Neuronal stem cell (in vitro differentiated cells): ENCODE data around the gene MRPL33.

Experiments
- DNase-seq: peaks from one replicate; pipeline ENCODE4 v3.0.0-alpha.2; 2013; ENCODE audit warnings: low spot score
- H2AFZ ChIP-seq: one replicate; pipeline ENCODE4 v1.6.1; 2013; ENCODE audit warnings: mild to moderate bottlenecking, low read length, inconsistent platforms
- H2AK5ac ChIP-seq: 2 replicates; pipeline ENCODE4 v1.6.1; 2013; ENCODE audit warnings: low read depth, mild to moderate bottlenecking, inconsistent platforms, low read length, moderate library complexity, mixed read lengths
- H2BK120ac ChIP-seq: 2 replicates; pipeline ENCODE4 v1.6.1; 2013; ENCODE audit warnings: low read depth, mild to moderate bottlenecking, inconsistent platforms, low read length, moderate library complexity, mixed read lengths
- H2BK12ac ChIP-seq: one replicate; pipeline ENCODE4 v1.6.1; 2013; ENCODE audit warnings: low read length, inconsistent platforms
- H2BK15ac ChIP-seq: 2 replicates; pipeline ENCODE4 v1.6.1; 2013; ENCODE audit warnings: mild to moderate bottlenecking, low read length, inconsistent platforms, mixed read lengths
- H2BK5ac ChIP-seq: one replicate; pipeline ENCODE4 v1.6.1; 2013; ENCODE audit warnings: inconsistent platforms, mild to moderate bottlenecking, low read length, moderate library complexity
- H3K14ac ChIP-seq: one replicate; pipeline ENCODE4 v1.6.1; 2013; ENCODE audit warnings: low read length, inconsistent platforms
- H3K18ac ChIP-seq: 2 replicates; pipeline ENCODE4 v1.6.1; 2013; ENCODE audit warnings: low read length, inconsistent platforms
- H3K23ac ChIP-seq: 2 replicates; pipeline ENCODE4 v1.6.1; 2013; ENCODE audit warnings: low read depth, mild to moderate bottlenecking, mixed read lengths, low read length, inconsistent platforms; ENCODE audit not compliant: poor library complexity
- H3K27ac ChIP-seq: replicated peaks from 3 replicates; pipeline ENCODE4 v1.5.1; 2013; ENCODE audit warnings: low read length, inconsistent platforms
- H3K27me3 ChIP-seq, 3 experiments: 2 replicates each; pipeline ENCODE4 v1.6.1; 2013; ENCODE audit warnings: low read length in 3 of 3, mild to moderate bottlenecking in 2 of 3, inconsistent platforms in 1 of 3, low read depth in 1 of 3, mixed read lengths in 1 of 3, moderate library complexity in 1 of 3; ENCODE audit not compliant: control insufficient read depth in 3 of 3, insufficient read depth in 3 of 3
- H3K36me3 ChIP-seq, 2 donors: replicated peaks in 1 of 2; 2 replicates each; pipeline ENCODE4 v1.6.1; 2013; ENCODE audit warnings: low read length in 2 of 2; ENCODE audit not compliant: control insufficient read depth in 2 of 2, insufficient read depth in 2 of 2
- H3K4ac ChIP-seq: 2 replicates; pipeline ENCODE4 v1.6.1; 2013; ENCODE audit warnings: inconsistent platforms, mild to moderate bottlenecking, low read length, moderate library complexity
- H3K4me1 ChIP-seq, 2 donors: 1 replicate in 1 of 2; 2 replicates in 1 of 2; pipeline ENCODE4 v1.6.1; 2013; ENCODE audit warnings: low read length in 2 of 2, low read depth in 1 of 2; ENCODE audit not compliant: control insufficient read depth in 2 of 2, insufficient read depth in 1 of 2
- H3K4me2 ChIP-seq: one replicate; pipeline ENCODE4 v1.6.1; 2013; ENCODE audit warnings: mild to moderate bottlenecking, low read length, inconsistent platforms; ENCODE audit not compliant: insufficient read depth, poor library complexity, severe bottlenecking
- H3K4me3 ChIP-seq, 2 donors: 2 replicates each; pipeline ENCODE4 v1.5.1; 2013; ENCODE audit warnings: low read length in 2 of 2, mild to moderate bottlenecking in 2 of 2, inconsistent platforms in 1 of 2, moderate library complexity in 1 of 2
- H3K79me1 ChIP-seq: one replicate; pipeline ENCODE4 v1.6.1; 2013; ENCODE audit warnings: low read depth, mild to moderate bottlenecking, inconsistent platforms, low read length, moderate library complexity
- H3K9ac ChIP-seq: one replicate; pipeline ENCODE4 v1.6.1; 2013; ENCODE audit warnings: mild to moderate bottlenecking, low read depth, low read length, inconsistent platforms; ENCODE audit not compliant: poor library complexity
- H3K9me3 ChIP-seq, 2 donors: replicated peaks in 1 of 2; 2 replicates each; pipeline versions ENCODE3 to v1.6.1; 2013; ENCODE audit warnings: low read length in 2 of 2, mild to moderate bottlenecking in 2 of 2, inconsistent platforms in 1 of 2, low read depth in 1 of 2, mixed read lengths in 1 of 2, moderate library complexity in 1 of 2; ENCODE audit not compliant: control insufficient read depth in 2 of 2, insufficient read depth in 1 of 2
- H4K8ac ChIP-seq: one replicate; pipeline ENCODE4 v1.6.1; 2013; ENCODE audit warnings: low read depth, mild to moderate bottlenecking, inconsistent platforms, low read length, moderate library complexity
- H4K91ac ChIP-seq: one replicate; pipeline ENCODE4 v1.6.1; 2013; ENCODE audit warnings: low read length, low read depth, mild to moderate bottlenecking, inconsistent platforms; ENCODE audit not compliant: poor library complexity
- WGBS, 2 donors: extraction: QIAGEN DNeasy Blood & Tissue Kit; methylation state at CpG; one replicate each; pipeline ENCODE4 v1.1.7; 2013; ENCODE audit warnings: missing lambda C conversion rate in 2 of 2, mixed read lengths in 1 of 2; ENCODE audit not compliant: insufficient read length in 2 of 2, insufficient replicate concordance in 1 of 2; ENCODE audit errors: extremely low coverage in 2 of 2; 5-methylcytosine and 5-hydroxymethylcytosine counted together

The MRPL33 gene

DNA sequence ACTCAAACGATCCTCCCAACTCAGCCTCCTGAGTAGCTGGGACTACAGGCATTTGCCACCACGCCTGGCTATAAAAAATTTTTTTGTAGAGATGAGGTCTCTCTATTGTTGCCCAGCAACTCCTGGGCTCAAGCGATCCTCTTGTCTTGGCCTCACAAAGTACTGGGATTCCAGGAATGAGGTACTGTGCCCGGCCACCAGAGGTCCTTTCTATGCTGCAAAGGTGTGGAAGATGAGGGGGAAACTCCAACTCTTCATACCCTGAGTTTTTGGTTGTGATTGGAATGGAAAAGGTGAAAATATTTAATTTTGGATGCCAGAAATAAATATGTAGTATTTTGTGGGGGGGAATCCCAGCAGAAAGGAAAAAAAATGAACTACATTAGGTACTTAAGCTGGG lies 36.0 kb downstream of the MRPL33 start:
- Histone ChIP-seq H3K18ac (no peak overlapping the region), H2BK12ac (no peak overlapping the region), H2AK5ac (no peak overlapping the region), H3K36me3 (no peaks in the 10 kb centered on the region), H4K8ac (no peak overlapping the region), H3K79me1 (no peaks in the 10 kb centered on the region), H3K9ac (no peak overlapping the region), H2BK15ac (no peak overlapping the region), H2BK5ac (no peak overlapping the region), H4K91ac (no peak overlapping the region), H2BK120ac (no peak overlapping the region), H2AFZ (no peak overlapping the region), H3K9me3 (no peaks in the 10 kb centered on the region), H3K27me3 (no peaks in the 10 kb centered on the region), H3K23ac (no peak overlapping the region), H3K14ac (no peak overlapping the region), H3K4me3 (no peak overlapping the region), H3K4me1 (no peaks in the 10 kb centered on the region), H3K4ac (no peak overlapping the region), H3K27ac (no peak overlapping the region), H3K4me2 (no peak overlapping the region)
- peak; percentile 14 for DNase-seq
- no CpG with 5 or more reads among the region's 4 CpGs for WGBS, 2 donors

GRCh38 chr2:27808418-27808817 lies 36.9 kb downstream of the MRPL33 start:
- WGBS, 2 donors, result no CpG with 5 or more reads among the region's 2 CpGs
- Histone ChIP-seq H4K91ac (no peak overlapping the region), H3K4me3 (no peak overlapping the region), H3K9ac (no peak overlapping the region), H3K18ac (peak overlapping the region; percentile 37), H3K79me1 (no peaks in the 10 kb centered on the region), H2AK5ac (no peak overlapping the region), H3K4me2 (no peak overlapping the region), H3K27me3 (no peaks in the 10 kb centered on the region), H3K14ac (peak overlapping the region; percentile 31), H3K4ac (no peak overlapping the region), H2BK15ac (no peak overlapping the region), H2BK12ac (no peak overlapping the region), H4K8ac (no peak overlapping the region), H2AFZ (no peak overlapping the region), H3K27ac (no peak overlapping the region), H2BK5ac (no peak overlapping the region), H3K23ac (no peak overlapping the region), H3K36me3 (no peaks in the 10 kb centered on the region), H3K9me3 (no peaks in the 10 kb centered on the region), H3K4me1 (no peaks in the 10 kb centered on the region), H2BK120ac (no peak overlapping the region)
- no peak for DNase-seq

DNA sequence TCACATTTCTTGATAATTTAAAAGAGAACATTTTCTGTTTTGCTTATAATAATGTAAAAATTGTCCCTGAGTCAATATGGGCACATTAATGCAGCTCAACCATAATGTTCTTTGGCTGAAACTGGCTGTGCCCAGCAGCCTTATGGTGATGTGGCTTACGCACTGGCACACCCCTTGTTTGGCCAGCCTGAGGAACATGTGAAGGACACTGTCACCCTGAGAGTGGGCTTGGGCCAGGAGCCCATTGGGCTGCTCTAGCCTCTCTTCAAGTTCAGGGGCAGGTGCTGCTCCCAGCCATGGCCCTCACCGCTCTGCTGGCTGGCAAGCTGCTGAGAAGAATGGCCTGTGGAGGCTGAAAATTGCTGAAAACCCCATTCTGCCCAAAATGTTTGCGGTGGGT lies 37.5 kb downstream of the MRPL33 start:
- Histone ChIP-seq H2BK12ac (no peak overlapping the region), H3K18ac (no peak overlapping the region), H3K4me2 (no peak overlapping the region), H4K8ac (no peak overlapping the region), H2AFZ (no peak overlapping the region), H2BK5ac (no peak overlapping the region), H2BK120ac (no peak overlapping the region), H3K9me3 (no peaks in the 10 kb centered on the region), H3K4me3 (peak overlapping the region in 1 of 2 donors; percentile 22), H3K9ac (no peak overlapping the region), H3K27ac (no peak overlapping the region), H3K27me3 (no peaks in the 10 kb centered on the region), H3K4ac (no peak overlapping the region), H4K91ac (no peak overlapping the region), H3K4me1 (no peaks in the 10 kb centered on the region), H3K23ac (no peak overlapping the region), H3K14ac (no peak overlapping the region), H2BK15ac (no peak overlapping the region), H2AK5ac (no peak overlapping the region), H3K36me3 (no peaks in the 10 kb centered on the region), H3K79me1 (no peaks in the 10 kb centered on the region)
- DNase-seq, result no peak
- no CpG with 5 or more reads among the region's 3 CpGs for WGBS, 2 donors

- Histone ChIP-seq H3K9me3 (no peaks in the 10 kb centered on the region), H3K79me1 (no peaks in the 10 kb centered on the region), H3K4ac (no peak overlapping the region), H3K4me2 (no peak overlapping the region), H3K14ac (no peak overlapping the region), H3K27ac (no peak overlapping the region), H3K4me3 (no peak overlapping the region), H3K36me3 (no peaks in the 10 kb centered on the region), H2AK5ac (no peak overlapping the region), H2BK15ac (no peak overlapping the region), H3K9ac (no peak overlapping the region), H2AFZ (no peak overlapping the region), H2BK5ac (no peak overlapping the region), H3K18ac (no peak overlapping the region), H2BK12ac (no peak overlapping the region), H3K27me3 (no peaks in the 10 kb centered on the region), H3K4me1 (no peaks in the 10 kb centered on the region), H4K91ac (no peak overlapping the region), H2BK120ac (no peak overlapping the region), H3K23ac (no peak overlapping the region), H4K8ac (no peak overlapping the region)
- no CpG with 5 or more reads among the region's 3 CpGs for whole genome bisulfite sequencing, 2 donors
- no peak for DNase-seq
Observed at GRCh38 chr2:27809761-27810241, 38.3 kb downstream of the MRPL33 start.
